ENCODE results near the gene USP21. TPM values are rescaled to one million over a fixed set of nuclear protein-coding genes. Genes with fewer than 3 reads are reported as not detected.

USP21 gene
- total RNA-seq, 1 experiment from 2014 or later, result 38.2 TPM

GRCh38 chr1:161171696-161172095, 12.4 kb downstream of the USP21 start:
- Histone ChIP-seq H3K4me1 (peaks cover 7% of the 10 kb centered on the region), H3K36me3 (ENCODE audit: control insufficient read depth, insufficient read depth, low read length) (peaks cover 6% of the 10 kb centered on the region), H3K4me3 (ENCODE audit: low read depth, low read length) (no peak overlapping the region), H3K27me3 (replicated peaks; ENCODE audit: control insufficient read depth, insufficient read depth, low read length) (no peaks in the 10 kb centered on the region), H3K9me3 (no peaks in the 10 kb centered on the region)
- ChIA-PET CTCF (no interaction called here), POLR2A (no interaction called here)
- intact Hi-C loops (cut with micrococcal nuclease; ENCODE audit: unreplicated experiment), result no loop called here
- no peak for TF ChIP-seq CTCF (IDR thresholded peaks at IDR 0.05; ENCODE audit: insufficient read depth in 1 of 2, low read depth in 1 of 2, low read length in 1 of 2, severe bottlenecking in 1 of 2, unreplicated experiment in 1 of 2)
- H3K4me3 Mint-ChIP-seq (ENCODE audit: unreplicated experiment), result no peak overlapping the region
- DNase-seq, result no peak
- H3K27ac Mint-ChIP-seq (ENCODE audit: unreplicated experiment), result no peak overlapping the region
- no peaks in the 10 kb centered on the region for H3K9me3 Mint-ChIP-seq (ENCODE audit: unreplicated experiment)
- BruUV-seq (replicated peaks), result no TSS peak
- H3K36me3 Mint-ChIP-seq (ENCODE audit: insufficient read depth, unreplicated experiment), result peaks cover 60% of the 10 kb centered on the region
- H3K4me1 Mint-ChIP-seq (ENCODE audit: low read depth, unreplicated experiment), result peaks cover 14% of the 10 kb centered on the region
- no peaks in the 10 kb centered on the region for H3K27me3 Mint-ChIP-seq (ENCODE audit: insufficient read depth, unreplicated experiment)

DNA sequence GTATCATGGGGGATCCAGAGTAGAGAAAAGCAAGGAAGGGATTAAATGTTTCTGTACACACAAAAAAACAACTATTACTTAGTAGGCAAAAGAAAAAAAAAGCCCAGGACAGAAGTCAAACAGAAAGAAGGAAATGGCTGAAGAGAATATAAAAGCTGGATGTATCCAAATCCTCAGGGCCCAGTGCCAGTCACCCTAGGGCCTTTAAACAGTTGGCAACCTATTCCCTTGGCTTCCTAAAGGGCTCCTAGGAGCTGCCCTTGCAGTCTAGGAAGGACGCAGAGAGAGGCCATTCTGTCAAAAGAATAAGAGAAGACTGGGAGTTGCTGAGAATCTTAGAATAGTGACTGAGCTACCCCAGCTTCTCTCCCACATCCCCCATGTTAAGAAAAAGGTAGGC, 13.0 kb downstream of the USP21 start:
- Histone ChIP-seq H3K4me1 (peaks cover 4% of the 10 kb centered on the region), H3K36me3 (ENCODE audit: control insufficient read depth, insufficient read depth, low read length) (peaks cover 6% of the 10 kb centered on the region), H3K27me3 (replicated peaks; ENCODE audit: control insufficient read depth, insufficient read depth, low read length) (no peaks in the 10 kb centered on the region), H3K9me3 (no peaks in the 10 kb centered on the region), H3K4me3 (ENCODE audit: low read depth, low read length) (no peak overlapping the region)
- Mint-ChIP-seq H3K36me3 (ENCODE audit: insufficient read depth, unreplicated experiment) (peaks cover 60% of the 10 kb centered on the region), H3K4me3 (ENCODE audit: unreplicated experiment) (no peak overlapping the region), H3K9me3 (ENCODE audit: unreplicated experiment) (no peaks in the 10 kb centered on the region), H3K27me3 (ENCODE audit: insufficient read depth, unreplicated experiment) (no peaks in the 10 kb centered on the region), H3K4me1 (ENCODE audit: low read depth, unreplicated experiment) (peaks cover 14% of the 10 kb centered on the region), H3K27ac (ENCODE audit: unreplicated experiment) (no peak overlapping the region)
- no peak for DNase-seq
- no peak for TF ChIP-seq CTCF (IDR thresholded peaks at IDR 0.05; ENCODE audit: insufficient read depth in 1 of 2, low read depth in 1 of 2, low read length in 1 of 2, severe bottlenecking in 1 of 2, unreplicated experiment in 1 of 2)
- intact Hi-C loops (cut with micrococcal nuclease; ENCODE audit: unreplicated experiment), result no loop called here
- ChIA-PET CTCF (no interaction called here), POLR2A (no interaction called here)
- no TSS peak for BruUV-seq (replicated peaks)

DNA sequence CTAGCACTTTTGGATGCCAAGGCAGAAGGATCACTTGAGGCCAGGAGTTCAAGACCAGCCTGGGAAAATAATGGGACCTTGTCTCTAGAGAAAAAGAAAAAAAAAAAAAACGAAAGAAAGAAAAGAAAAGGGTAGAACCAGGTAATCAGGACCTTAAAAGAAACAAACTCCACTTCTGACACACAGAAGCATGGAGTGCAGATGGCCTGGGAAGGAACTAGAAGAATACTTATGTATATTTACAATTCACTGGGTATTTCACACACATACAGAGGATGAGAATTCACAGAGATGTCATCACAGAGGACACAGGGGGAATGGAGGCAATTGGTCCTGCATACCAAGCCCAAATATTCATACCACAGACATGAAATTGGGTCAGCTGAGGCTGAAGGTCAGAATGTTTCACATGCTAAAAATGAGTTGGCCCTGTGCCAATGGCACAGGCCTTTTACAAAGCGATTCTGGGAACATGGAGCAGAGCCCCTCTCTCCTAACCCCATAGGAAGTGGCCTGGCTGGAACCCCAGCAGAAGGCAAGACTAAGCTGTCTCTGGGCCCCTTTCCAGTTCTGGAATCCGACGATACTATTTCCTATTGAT, 13.6 kb downstream of the USP21 start:
- Mint-ChIP-seq H3K36me3 (ENCODE audit: insufficient read depth, unreplicated experiment) (peaks cover 60% of the 10 kb centered on the region), H3K27ac (ENCODE audit: unreplicated experiment) (no peak overlapping the region), H3K4me1 (ENCODE audit: low read depth, unreplicated experiment) (peaks cover 14% of the 10 kb centered on the region), H3K27me3 (ENCODE audit: insufficient read depth, unreplicated experiment) (no peaks in the 10 kb centered on the region), H3K9me3 (ENCODE audit: unreplicated experiment) (no peaks in the 10 kb centered on the region), H3K4me3 (ENCODE audit: unreplicated experiment) (no peak overlapping the region)
- intact Hi-C loops (cut with micrococcal nuclease; ENCODE audit: unreplicated experiment), result no loop called here
- Histone ChIP-seq H3K9me3 (no peaks in the 10 kb centered on the region), H3K4me1 (peaks cover 4% of the 10 kb centered on the region), H3K4me3 (ENCODE audit: low read depth, low read length) (no peak overlapping the region), H3K27me3 (replicated peaks; ENCODE audit: control insufficient read depth, insufficient read depth, low read length) (no peaks in the 10 kb centered on the region), H3K36me3 (ENCODE audit: control insufficient read depth, insufficient read depth, low read length) (peaks cover 6% of the 10 kb centered on the region)
- DNase-seq, result no peak
- ChIA-PET POLR2A (no interaction called here), CTCF (no interaction called here)
- BruUV-seq (replicated peaks), result no TSS peak
- TF ChIP-seq CTCF (IDR thresholded peaks at IDR 0.05; ENCODE audit: insufficient read depth in 1 of 2, low read depth in 1 of 2, low read length in 1 of 2, severe bottlenecking in 1 of 2, unreplicated experiment in 1 of 2), result no peak
